ENCODE data around the gene PADI3.

DNA sequence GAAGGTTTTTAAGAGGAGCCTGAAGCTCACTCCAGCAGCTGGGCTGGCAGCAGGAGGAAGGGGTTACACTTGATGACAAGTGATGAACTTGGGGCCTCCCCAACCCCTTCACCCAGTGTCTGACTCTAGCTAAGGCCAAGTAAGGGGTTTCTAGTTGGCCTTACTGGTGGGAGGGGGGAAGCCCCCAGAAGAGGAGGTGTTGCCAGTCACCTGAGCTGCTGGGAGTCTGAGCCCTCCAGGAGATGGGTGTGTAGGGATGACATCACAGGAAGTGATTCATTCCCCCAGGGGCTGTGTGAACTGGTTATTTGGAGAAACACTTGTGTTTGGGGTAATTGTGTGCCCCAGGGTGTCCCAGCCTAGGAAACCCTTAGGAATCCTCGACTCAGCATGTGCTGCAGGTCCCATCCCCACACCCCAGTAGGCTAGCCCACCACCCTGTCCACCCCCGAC, 40.9 kb upstream of the PADI3 start:
- no peak for TF ChIP-seq GATA2 (IDR thresholded peaks at IDR 0.05; ENCODE audit: low read depth, low read length)
- TF ChIP-seq GATA3 (IDR thresholded peaks at IDR 0.05; ENCODE audit: low read depth, low read length), result no peak

Data from SH-SY5Y (cell line).